ENCODE results near the gene UBR2.
"Not testable (repeated sequence)": the region's sequence is repeated elsewhere in the genome, so short reads cannot be mapped to it uniquely, and the experiment has no call there.

Gene UBR2

DNA sequence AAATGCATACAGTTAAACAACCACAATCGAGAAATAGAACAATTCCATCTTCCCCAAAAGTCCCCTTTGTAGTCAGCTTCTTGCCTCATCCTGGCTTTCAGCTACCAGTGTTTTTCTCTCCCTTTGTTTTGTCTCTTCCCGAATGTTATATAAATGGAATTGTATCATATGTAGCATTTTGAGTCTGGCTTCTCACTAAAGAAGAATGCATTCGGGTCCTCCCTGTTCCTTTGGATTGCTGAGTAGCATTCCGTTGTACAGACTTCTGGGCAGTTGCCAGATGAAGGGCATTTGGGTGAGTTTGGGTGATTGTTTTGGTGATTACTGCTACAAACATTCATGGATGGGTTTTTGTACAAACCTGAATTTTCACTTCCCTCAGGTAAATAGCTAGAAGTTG, 130.8 kb downstream of the UBR2 start:
- FAIRE-seq, result no peak

DNA sequence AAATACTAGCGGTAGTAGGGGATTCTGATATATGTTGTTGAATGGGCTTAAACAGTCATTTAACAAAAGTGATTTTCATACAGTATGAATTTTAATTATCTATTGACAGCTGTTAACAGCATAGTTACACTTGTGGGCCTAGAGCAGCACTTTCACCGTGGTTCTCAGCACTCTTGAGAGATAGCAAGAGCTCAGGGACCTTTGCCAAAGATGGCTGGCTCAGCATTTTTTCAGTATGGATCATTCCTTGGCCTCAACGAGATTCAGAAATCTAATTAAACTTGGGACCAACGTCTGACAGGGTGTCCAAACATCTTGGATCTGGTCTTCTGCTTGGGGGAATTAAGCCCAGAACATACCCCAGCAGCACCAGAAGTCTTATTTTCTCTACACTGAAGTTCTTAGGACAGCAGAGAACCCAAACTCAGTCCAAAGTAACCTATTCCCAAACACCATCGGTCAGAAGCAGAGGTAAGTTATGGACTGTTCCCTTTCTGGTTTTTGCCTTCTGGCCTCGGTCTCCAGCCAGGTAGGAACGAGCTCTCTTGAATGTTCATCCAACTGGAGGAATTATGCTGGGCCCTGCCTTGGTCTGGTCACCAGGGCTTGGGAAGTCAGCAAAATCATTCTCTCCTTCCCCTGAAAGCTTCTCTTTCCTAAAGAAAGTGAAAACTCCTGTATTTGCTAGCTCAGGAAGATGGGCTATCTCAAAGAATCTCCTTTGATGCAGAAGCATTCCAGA, 132.9 kb downstream of the UBR2 start:
- FAIRE-seq, result no peak

- FAIRE-seq, result no peak
These were observed 133.4 kb downstream of the UBR2 start for GRCh38 chr6:42697268-42697655.

DNA sequence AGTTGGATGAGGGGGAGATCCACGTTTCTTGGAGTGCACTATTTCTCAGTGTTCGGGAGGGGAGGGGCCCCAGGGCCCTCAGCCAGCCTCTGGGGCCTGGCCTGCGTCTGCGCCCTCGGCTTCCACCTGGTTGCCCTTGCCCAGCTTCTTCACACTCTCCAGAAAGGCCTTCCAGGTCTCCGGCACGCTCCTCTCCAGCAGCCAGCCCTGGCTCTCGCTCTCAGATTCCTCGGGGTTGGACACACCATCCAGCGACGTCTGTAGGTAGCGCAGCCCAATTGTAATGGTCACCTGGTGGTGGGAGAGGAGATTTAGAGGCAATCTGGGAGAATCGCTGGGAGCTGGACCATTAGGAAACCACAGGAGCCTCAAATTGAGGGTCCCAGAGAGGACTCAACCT, 134.4 kb downstream of the UBR2 start:
- no peak for FAIRE-seq

GRCh38 chr6:42702200-42702599, 138.4 kb downstream of the UBR2 start:
- no peak for FAIRE-seq

GRCh38 chr6:42702786-42703185, 139.0 kb downstream of the UBR2 start:
- FAIRE-seq, result not testable (repeated sequence)

DNA sequence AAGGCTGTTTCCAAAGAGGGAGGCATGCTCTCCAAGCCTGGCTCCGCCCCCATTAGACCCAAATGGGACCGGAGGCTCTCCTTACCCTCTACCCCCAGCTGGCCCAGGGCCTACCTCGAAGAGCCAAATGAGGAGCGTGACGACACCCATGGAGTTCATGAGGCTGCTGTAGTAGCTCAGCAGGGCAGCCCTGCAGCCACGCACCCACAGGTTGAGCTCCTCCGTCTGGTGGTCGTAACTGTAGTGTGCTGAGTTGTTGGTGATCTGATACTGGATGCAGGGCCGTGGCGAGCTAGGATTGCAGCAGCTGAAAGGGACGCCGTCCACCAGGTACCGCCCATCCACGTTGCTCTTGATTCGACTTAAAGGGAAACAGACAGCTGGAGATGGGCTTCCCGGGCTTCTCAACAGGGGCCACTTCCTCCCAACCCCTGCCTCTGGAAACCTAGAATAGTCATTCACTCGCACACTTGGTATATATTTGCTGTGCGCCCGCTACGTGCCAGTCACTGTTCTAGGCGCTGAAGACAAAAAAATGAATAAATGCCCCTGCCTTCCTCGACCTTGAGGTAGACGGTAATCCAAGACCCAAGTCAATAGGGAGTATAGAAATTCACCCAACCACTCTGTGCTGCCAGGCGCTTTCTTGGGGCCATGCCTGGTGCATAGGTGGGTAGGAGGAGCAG, 140.6 kb downstream of the UBR2 start:
- FAIRE-seq, result no peak

DNA sequence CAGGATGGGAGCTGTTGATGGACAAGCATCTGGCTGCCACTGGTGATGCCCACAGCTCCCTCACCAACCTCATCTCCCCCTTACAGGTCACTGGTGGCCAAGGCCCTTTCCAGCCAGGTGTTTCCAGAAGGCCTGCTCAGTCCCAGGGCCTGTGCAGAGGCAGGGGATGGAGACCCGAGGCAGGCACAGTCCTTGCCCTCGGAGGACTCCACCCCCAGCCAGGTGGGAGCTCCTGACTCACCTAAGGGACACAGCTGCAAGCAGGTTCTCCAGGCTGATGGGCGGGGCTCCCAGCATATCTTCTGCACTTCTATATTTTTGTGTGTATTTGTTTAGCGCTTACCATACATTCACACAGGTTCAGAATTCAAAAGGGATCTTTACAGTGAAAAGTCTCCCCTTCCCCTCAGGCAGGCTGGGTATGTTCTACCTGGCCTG, 141.1 kb downstream of the UBR2 start:
- no peak for FAIRE-seq

DNA sequence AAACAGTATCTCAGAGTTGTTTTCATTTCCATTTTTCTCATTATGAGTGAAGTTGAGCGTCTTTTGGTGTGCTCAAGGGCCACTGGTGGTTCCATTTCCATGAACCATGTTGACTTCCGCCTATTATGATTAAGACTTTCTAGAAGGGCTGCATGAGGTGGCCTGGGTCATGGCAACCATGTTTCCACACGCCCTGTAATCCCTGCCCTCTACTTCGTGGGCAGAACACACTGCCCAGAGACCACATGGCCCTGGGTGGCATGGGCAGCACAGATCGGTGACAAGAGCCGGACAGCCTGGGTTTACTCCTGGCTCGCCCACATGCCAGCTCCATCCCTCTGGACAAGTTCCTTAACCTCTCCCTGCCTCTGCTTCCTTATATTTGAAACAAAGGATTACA, 143.8 kb downstream of the UBR2 start:
- no peak for FAIRE-seq

GRCh38 chr6:42708096-42708495, 144.3 kb downstream of the UBR2 start:
- FAIRE-seq, result no peak

DNA sequence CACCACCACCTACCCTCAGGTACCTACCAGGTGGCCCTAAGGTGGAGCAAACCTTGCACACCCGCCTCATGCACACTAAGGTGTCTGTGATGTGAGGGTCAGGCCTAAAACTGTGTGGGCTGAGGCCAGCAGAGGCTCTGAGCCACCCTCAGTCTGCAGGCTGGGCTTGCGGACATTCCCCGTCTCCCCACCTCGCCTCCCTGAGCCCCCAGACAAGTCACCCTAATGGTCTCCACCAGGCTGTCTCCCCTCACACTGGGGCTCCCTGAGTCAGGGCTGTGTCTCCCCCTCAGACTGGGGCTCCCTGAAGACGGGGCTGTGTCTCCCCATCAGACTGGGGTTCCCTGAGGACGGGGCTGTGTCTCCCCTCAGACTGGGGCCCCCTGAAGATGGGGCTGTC, 146.0 kb downstream of the UBR2 start:
- no peak for FAIRE-seq

GRCh38 chr6:42710316-42710715, 146.5 kb downstream of the UBR2 start:
- no peak for FAIRE-seq

GRCh38 chr6:42711930-42712329, 148.1 kb downstream of the UBR2 start:
- FAIRE-seq, result no peak

GRCh38 chr6:42714098-42714761, 150.4 kb downstream of the UBR2 start:
- no peak for FAIRE-seq

- no peak for FAIRE-seq
These were observed 152.0 kb downstream of the UBR2 start for GRCh38 chr6:42715871-42716270.

- FAIRE-seq, result no peak
These were observed 156.9 kb downstream of the UBR2 start for GRCh38 chr6:42720739-42721138.

DNA sequence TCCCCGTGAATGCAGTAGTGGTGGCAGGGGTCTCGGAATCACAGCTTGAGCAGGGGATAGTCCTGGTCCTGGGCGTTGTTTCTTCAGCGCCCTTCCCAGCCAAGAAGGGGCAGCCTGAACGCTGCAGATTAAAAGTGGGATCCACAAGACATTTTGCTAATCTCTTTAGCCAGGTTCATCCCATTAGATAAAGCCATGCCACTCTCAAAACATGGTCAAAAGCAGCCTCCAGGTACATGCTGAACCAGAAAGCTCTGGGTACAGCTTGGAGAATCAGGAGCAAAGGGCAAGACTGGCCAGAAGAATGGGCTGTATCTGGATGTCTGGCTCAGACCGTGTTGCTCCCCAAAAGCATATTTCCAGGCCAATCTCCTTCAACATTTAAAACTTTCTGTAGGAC, 158.7 kb downstream of the UBR2 start, which contains the start of gene PRPH2:
TSS of gene PRPH2 (minus strand) at position 101 of the 400 bp plus-strand sequence. CDS start 263 bp downstream, outside the sequence.
- no peak for FAIRE-seq

GRCh38 chr6:42724825-42725224, 161.0 kb downstream of the UBR2 start:
- no peak for FAIRE-seq

- FAIRE-seq, result no peak
These were observed 162.2 kb downstream of the UBR2 start for GRCh38 chr6:42726026-42726425.

DNA sequence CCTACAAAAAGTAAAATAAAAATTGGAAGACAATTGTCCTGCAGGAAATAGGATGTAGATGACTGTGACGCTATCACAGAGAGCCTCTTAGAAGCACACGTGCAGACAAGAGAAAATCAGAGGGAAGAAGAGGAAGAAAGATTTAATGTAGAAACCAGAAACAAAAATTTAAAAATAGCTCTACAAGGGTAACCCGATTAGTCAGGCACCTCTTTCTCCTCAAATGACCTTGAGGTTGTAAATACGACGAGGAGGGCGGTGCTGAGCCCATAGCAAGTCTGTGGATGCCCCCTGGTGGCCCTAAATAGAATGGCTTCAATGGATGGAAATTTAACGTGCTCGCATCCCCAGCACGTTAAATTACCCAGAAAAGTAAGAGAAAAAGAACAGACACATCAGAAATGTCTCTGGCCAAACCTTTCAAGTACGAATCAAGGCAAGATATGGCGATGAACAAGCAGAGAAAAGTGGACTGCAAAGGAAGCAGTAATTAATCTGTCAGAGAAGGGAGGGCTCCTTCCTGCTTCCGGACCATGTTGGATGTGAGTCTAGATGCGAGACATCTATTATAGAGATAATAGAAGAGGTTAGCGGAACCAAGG, 162.8 kb downstream of the UBR2 start:
- peak; percentile 95 for FAIRE-seq

GRCh38 chr6:42727087-42727611, 163.3 kb downstream of the UBR2 start:
- FAIRE-seq, result no peak

- no peak for FAIRE-seq
These were observed 163.8 kb downstream of the UBR2 start for GRCh38 chr6:42727627-42728026.

DNA sequence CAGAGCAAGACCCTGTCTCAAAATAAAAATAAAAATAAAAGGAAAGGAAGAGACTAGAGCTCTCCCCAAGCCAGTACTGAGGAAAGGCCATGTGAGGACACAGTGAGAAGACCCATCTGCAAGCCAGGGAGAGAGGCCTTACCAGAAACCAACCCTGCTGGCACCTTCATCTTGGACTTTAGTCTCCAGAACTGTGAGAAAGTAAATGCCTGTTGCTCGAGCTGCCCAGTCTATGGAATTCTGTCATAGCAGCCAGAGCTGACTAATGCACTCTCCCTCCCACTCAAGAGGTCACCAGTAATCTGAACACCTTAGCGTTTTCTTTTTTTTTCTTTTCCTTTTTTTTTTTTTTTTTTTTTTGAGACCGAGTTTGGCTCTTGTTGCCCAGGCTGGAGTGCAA, 165.9 kb downstream of the UBR2 start:
- no peak for FAIRE-seq
